Measurements from ENCODE around the gene ZNF763.

- TF ChIP-seq POLR2A (IDR thresholded peaks at IDR 0.05; ENCODE audit: low read length) = no peak
- no peak for TF ChIP-seq CTCF (IDR thresholded peaks at IDR 0.05)
- TF ChIP-seq EP300 (IDR thresholded peaks at IDR 0.05) = no peak
- TF ChIP-seq TFCP2L1 (CRISPR knock-in tag; IDR thresholded peaks at IDR 0.05) = no peak
- TF ChIP-seq RFX5 (IDR thresholded peaks at IDR 0.05) = no peak
- no peak for TF ChIP-seq EHF (CRISPR knock-in tag; IDR thresholded peaks at IDR 0.05)
- no peak for TF ChIP-seq MYC (IDR thresholded peaks at IDR 0.05; ENCODE audit: borderline replicate concordance, low read length)
- no peak for TF ChIP-seq SMC3 (IDR thresholded peaks at IDR 0.05)
- TF ChIP-seq RAD21 (conservative IDR thresholded peaks at IDR 0.05 in 1 of 2, IDR thresholded peaks at IDR 0.05 in 1 of 2) = no peak
These were observed 35.5 kb downstream of the ZNF763 start for GRCh38 chr19:12000152-12000981.

All from A549 (cell line).